ENCODE results near the gene FAM89B. TPM values are rescaled to one million over a fixed set of nuclear protein-coding genes. Genes with fewer than 3 reads are reported as not detected.

FAM89B gene
- total and polyA plus RNA-seq, 2 of the 8 experiments (the other 6 are each of a cell fraction or from before 2014, with no cell fraction given) = 15.8 to 32.4 TPM

- no peak for TF ChIP-seq TAF7 (optimal IDR thresholded peaks at IDR 0.05; ENCODE audit: borderline replicate concordance, low read depth, low read length)
- no peak for TF ChIP-seq SUZ12 (IDR thresholded peaks at IDR 0.05; ENCODE audit: low read length)
- TF ChIP-seq MAFK (IDR thresholded peaks at IDR 0.05; ENCODE audit: low read depth, low read length) = no peak
- TF ChIP-seq HDAC2 (IDR thresholded peaks at IDR 0.05; ENCODE audit: borderline replicate concordance in 1 of 2, low read depth in 2 of 2, low read length in 2 of 2) = no peak
Observed at GRCh38 chr11:65580031-65580692, 7.8 kb downstream of the FAM89B start (continued).

Data from H1 (cell line).